ENCODE data around the gene ANO7.

The ANO7 gene

DNA sequence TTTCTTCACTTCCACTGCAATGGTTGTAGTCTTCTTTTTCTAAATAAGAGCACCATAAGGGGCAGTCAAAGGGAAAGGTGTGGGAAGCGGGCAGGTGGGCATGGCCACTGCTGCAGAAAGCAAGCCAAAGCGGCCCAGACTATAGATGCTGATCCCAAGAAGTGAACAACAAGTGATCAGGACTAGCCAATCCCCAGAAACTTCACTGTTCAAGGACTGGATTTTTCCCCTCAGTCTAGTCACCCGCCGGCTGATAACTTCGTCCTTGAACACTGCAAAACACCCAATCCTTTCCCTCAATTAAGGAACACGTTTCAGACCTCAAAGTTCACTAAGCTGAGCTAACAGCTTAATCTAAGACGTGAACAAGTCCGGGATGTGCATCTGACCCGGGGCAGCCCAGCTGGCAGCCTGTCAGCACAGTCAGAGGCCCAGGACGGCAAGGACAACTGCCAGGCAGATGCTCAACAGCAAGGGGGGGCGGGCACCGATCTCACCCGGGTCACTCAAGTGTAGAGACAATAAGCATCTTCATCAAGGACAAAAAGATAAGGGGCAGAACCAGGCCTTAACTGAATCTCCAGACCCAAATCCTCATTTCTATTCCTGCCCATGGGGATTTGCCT, 67.2 kb downstream of the ANO7 start:
- DNase-seq = no peak

- DNase-seq = no peak
Measured at GRCh38 chr2:241256168-241256545, 67.7 kb downstream of the ANO7 start.

DNA sequence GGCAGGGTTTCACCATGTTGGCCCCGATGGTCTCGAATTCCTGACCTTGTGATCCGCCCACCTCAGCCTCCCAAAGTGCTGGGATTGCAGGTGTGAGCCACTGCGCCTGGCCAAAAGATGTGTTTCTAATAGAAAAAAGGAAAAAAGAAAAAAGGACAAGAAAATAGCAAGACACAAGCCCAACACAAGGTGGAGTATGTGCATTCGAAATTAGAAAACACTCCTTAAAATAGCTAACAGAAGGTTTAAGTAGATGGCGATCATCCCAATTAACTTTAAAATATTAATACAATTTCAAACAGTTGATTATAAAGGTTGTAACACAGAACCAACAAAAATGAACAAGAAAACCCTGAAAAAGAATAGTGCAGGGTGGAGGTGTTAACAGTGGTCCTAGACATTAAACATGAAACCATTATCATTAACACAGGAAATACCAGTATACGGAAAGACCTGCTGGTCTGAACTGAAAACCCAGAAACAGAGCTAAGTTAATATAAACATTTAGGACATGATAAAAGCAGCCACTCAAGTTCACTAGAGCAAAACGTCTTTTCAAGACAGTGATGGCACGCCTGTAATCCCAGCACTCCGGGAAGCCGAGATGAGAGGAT, 69.0 kb downstream of the ANO7 start:
- no peak for DNase-seq

DNA sequence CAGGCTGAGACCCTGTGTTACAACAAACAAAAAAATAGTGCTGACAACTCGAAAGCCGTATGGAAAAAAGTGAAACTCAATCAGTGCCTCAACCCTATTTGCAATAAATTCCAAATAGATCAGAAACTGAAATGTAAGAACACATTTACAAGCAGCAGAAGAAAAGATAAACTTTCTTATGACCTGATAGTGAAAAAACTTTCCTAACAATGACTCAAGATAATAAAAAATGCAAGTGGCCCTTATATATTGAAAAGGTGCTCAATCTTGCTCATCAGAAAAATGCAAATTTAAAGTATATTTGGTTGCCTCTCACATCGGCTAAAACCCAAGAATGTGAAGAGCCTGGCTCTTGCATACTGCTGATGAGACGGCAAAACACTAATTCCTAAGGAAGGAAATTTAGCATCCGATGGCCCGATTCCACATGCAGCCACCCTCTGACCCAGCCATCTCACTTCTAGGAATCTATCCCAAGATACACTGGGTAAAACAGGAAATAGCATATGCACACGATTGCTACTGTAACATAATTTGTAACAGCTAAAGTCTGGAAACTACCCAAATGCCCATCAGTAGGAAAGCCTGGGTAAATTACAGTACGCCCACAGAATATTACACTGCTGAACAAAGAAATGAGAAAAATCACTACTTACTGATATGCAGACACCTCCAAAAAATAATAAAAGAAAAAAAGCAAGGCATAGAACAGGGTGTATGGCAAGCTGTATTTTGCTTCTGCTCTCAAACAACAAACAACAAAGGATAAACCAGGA, 70.2 kb downstream of the ANO7 start:
- no peak for DNase-seq

GRCh38 chr2:241260911-241261310, 72.4 kb downstream of the ANO7 start:
- DNase-seq = no peak

DNA sequence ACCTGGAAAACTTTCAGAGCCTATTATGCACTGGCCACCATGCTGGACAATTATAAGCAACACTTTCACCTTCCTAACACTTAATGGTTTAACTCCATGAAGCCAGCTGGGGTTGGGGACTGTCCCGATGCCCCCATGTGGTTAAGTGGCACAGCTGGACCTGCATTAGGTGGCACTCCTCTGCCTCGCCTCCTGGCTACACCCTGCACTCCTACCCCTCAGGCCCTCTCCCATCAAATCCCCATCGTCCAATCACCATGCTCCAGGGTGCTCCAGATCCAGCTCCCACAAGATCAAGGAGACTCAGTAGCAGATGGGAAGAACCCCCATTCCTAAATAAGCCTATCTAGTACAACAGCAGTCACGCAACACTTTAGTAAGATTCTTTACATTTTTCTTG, 73.2 kb downstream of the ANO7 start:
- DNase-seq = no peak

- DNase-seq = no peak
Measured at GRCh38 chr2:241263061-241263460, 74.6 kb downstream of the ANO7 start.

DNA sequence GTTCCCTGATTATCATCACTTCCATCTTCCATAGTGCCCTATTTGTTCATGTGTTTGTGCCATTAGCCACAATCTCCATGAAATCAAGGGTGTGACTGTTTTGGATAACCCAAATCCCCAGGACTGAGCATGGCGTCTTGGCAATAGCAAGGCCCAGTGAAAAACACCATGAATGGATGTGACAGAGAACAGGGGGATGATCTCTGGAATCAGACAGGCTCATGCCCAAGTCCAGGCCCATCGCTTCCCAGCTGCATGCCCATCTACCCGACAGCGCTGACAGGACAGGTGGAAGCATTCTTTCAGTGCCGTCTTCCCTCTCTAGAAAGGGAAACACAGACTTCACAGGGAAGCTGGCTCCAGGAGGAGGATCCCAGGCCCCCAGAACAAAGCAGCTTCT, 77.0 kb downstream of the ANO7 start:
- no peak for DNase-seq

- DNase-seq = no peak
Measured at GRCh38 chr2:241267249-241268067, 79.0 kb downstream of the ANO7 start.

DNA sequence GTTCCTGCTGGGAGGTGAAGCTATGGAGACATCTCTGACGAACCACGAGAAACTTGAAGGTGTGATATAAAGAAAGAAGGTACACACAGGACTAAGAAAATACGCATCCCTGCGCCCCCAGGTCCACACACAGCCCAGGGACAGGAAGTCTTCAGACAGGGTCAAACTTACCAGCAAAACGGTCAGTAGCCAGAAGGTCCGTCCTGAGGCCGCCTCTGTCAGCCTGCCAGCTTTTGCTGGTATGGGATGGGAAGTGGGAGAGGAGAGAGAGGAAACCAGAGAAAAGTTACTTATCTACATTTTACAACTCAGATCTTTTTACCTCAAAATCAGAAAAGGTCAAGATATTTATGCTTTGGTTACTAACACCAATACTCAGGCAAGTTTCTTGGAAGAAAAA, 79.8 kb downstream of the ANO7 start:
- no peak for DNase-seq

DNA sequence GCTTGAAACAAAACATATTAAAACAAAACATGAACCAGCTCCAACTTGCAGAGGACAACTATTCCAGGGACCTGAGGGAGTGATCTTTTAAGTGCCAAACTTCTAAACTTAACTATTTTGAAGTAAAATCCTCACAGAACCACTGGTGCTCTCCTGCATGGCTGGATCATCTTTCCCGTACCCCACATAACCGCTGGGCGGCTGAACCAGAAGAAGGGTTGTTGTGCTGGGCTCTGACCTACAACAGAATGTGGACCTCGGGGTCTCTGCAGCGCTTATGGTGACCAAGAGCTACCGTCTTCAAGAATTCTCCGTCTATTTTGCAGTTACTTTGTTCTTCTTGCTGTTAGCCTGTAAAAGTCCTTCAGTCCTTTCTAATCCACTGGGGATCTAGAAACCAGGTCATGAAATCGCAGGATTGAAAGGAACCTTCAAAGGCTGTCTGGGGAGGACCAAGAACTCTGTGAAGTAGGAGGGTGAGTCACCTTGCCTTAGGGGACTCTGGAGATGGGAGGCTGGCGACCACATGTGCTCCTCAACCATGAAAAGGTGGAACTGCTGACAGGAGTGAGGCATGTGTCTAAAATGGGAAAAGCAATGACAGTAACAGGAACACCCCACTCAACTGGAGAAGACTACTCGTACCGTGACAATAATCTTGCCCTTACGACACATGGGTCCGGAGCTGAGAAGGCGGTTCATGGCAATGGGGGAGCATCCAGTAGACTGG, 80.4 kb downstream of the ANO7 start:
- DNase-seq = no peak

GRCh38 chr2:241269707-241270520, 81.4 kb downstream of the ANO7 start:
- DNase-seq = no peak

GRCh38 chr2:241270531-241270930, 82.1 kb downstream of the ANO7 start:
- DNase-seq = no peak

- DNase-seq = peak; percentile 73
Measured at GRCh38 chr2:241271706-241272302, 83.3 kb downstream of the ANO7 start.

DNA sequence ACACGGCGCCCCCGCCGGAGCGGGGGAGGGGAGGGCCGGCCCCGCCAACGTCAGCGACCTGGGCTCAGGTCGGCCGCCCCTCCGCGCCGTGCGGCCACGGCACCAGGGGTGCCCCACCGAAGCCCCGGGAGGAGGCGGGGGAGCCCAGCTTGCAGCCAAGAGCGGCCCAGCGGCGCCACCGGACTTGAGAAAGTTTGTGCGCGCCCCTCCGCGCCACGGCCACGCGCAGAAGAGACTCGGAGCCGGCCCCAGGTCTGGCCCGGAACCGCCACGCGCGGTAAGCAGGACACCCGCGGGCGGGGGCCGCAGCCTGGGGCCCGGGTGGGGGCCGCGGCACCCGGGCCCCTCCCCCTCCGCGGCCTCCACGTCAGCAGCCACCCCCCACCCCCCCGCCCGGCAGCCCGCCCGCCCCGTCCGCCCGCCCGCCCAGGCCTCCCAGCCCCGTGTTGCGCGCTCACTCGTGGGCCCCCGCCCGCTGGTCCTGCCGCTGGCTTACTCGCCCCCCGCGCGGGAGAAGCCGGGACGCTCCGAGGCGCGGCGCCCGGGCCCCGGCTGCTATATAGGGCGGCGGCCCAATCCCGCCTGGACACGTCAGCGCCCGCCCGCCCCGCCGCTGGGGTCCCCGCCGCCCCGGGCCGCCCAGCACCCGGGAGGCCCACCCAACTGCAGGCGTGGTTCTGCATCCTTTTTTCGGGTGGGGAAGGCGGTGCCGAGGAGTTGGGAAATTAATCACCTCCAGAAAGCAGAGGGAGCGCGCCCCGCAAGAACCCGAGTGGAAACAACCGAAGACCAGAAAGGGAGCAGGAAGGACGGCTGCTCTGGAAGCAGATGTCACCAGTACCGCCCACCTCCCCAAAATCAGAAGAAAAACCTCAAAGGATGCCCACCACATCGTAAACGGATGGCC, 84.1 kb downstream of the ANO7 start:
- DNase-seq = peak; percentile 70

DNA sequence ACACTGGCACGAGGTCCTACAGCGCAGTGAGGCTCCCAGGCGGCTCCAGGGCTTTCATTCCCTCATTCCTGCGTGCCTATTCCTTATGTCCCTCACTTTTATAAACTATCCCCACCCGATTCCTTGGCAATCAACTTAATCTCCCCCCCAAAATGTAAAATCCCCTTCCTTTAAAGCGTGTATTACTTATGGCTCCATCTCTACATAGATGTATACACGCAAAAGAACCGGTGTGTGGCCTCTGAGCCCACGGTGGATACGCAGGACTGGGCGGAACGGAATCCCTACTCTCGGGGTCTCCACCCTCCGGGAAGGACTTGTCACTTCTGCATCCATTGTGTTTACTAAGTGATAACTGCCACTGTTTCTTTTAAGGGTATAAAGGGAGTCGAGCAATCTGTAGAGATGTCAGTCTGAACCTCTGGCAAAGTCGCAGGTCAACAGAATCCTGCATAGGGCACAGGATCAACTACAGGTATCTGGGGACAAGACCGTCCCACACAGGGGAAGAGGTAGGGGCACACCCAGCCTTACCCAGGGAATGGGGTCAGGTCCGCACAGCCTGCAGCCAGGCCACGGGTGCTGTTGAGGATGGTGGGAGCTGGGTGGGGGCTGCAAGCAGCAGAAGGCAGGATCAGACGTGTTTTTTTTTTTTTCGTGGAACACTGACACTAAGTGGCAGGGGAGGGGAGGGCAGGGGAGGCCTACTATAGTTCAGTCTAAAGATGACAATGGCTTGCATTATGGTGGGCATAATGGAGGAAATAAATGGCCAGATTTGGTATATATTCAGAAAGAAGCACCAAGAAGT, 84.9 kb downstream of the ANO7 start:
- no peak for DNase-seq

DNA sequence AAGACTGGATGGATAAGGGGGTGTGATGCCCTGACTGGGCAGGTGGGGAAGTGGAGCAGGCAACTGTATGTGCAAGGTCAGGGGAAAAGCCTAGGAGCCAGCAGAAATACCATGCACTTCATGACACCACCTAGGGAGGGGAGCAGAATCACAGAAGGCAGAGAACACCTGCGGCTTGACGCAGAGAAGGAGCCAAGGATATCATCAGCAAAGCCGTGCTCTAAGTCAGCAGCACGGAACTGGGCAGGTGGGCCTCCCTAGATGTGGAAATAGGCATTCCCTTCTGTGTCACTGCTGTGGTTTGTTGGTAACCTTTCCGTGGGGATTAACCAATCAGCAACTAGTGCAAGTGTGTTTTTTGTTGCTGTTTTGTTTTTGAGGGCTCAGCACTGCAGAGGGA, 85.7 kb downstream of the ANO7 start:
- no peak for DNase-seq
